Ovary (tissue), 9 donors: ENCODE results near the gene IRGQ. TPM values are rescaled to one million over a fixed set of nuclear protein-coding genes. Genes with fewer than 3 reads are reported as not detected.
A peak's percentile ranks its signal among the peaks of the same experiment; 100 is the strongest.

Experiments used
- DNase-seq, 5 donors: peaks; one replicate each; pipeline ENCODE4 v3.0.0-alpha.2; 2019 to 2020
- H3K27ac ChIP-seq, 2 donors: fragments of 200-600 bp; one replicate each; pipeline versions ENCODE4 v1.5.1 to v1.8.0; 2019 to 2022
- H3K27me3 ChIP-seq: fragments of 200-600 bp; one replicate; pipeline ENCODE4 v1.8.0; 2022
- H3K36me3 ChIP-seq: fragments of 200-600 bp; sonication (generic); one replicate; pipeline ENCODE4 v1.5.1; 2019
- H3K4me1 ChIP-seq: one replicate; pipeline ENCODE4 v1.8.1; 2013; ENCODE audit warnings: mild to moderate bottlenecking, moderate library complexity; ENCODE audit not compliant: insufficient read depth
- H3K4me3 ChIP-seq: fragments of 200-600 bp; sonication (generic); one replicate; pipeline ENCODE4 v1.5.1; 2017
- H3K9me3 ChIP-seq, 2 donors: fragments of 200-600 bp in 1 of 2; sonication (generic) in 1 of 2; one replicate each; pipeline versions ENCODE4 v1.5.1 to v1.8.1; 2013 to 2019; ENCODE audit warnings: mild to moderate bottlenecking in 1 of 2, moderate library complexity in 1 of 2
- CTCF ChIP-seq, 3 donors: fragments of 450-650 bp in 2 of 3; fragments of 200-600 bp in 1 of 3; IDR thresholded peaks; one replicate each; pipeline versions ENCODE4 v1.5.1 to v1.8.0; 2016 to 2022; ENCODE audit warnings: antibody characterized with exemption in 3 of 3, mild to moderate bottlenecking in 1 of 3
- EP300 ChIP-seq: sonication (generic); formaldehyde crosslinking; IDR thresholded peaks from one replicate; pipeline ENCODE4 v1.6.1; 2017; ENCODE audit warnings: antibody characterized with exemption
- POLR2A ChIP-seq: fragments of 450-650 bp; IDR thresholded peaks from one replicate; pipeline ENCODE4 v1.6.1; 2017; ENCODE audit warnings: antibody characterized with exemption, mild to moderate bottlenecking, moderate library complexity
- WGBS, 3 donors: extraction: QIAGEN DNeasy Blood & Tissue Kit in 1 of 3; methylation state at CpG; one replicate each; pipeline versions ENCODE4 v1.1.5 to v1.1.7; 2013 to 2017; 5-methylcytosine and 5-hydroxymethylcytosine counted together
- intact Hi-C, 4 donors: fragments of 100-400 bp; cut with DNase I; formaldehyde crosslinking; loops; one replicate each; pipeline versions ENCODE4 v1.11.0 to v1.15.1; 2022 to 2023
- polyA plus RNA-seq, 2 donors: library from polyadenylated mRNA; stranded (reverse); fragments of 200-250 nt in 1 of 2; fragments of 350-450 nt in 1 of 2; fragmentation: Illumina TruSeq in 1 of 2; extraction: RNeasy Lipid Tissue Mini Kit (QIAGEN cat#74804) in 1 of 2; gene quantifications; one replicate each; pipeline ENCODE4 v1.2.3, GENCODE V29; 2013 to 2014
- total RNA-seq, 7 donors: library from RNA; depleted of rRNA in 2 of 7; stranded (reverse); fragments of >200 nt in 2 of 7; fragmentation: NEBNext Ultra II Directional in 3 of 7; extraction: Animal tissue kit (Norgen Biotek cat#: 25700) in 3 of 7; gene quantifications; one replicate each; pipeline versions ENCODE4 v1.1.0 to v1.2.4, GENCODE V29; 2016 to 2023
- donor health status: DM: no; HTN: no; CAD: no; lungs with moderate emphysema.
- donor health status: DM: no; HTN: no; CAD: no.
- donor health status: Bipolar disorder and iron deficiency.
- donor health status: DM: yes; HTN: yes; CAD: no.
- donor health status: DM: no; HTN: no; CAD: no.
- donor health status: DM: yes; HTN: yes; CAD: no.

The IRGQ gene
- total and polyA plus RNA-seq, 9 donors, result 5.4 to 25.8 (median 19.2) TPM

GRCh38 chr19:43634872-43635560 lies 39.1 kb upstream of the IRGQ start:
- Histone ChIP-seq H3K36me3 (no peaks in the 10 kb centered on the region), H3K4me3 (peak overlapping the region; percentile 2), H3K27me3 (no peaks in the 10 kb centered on the region), H3K4me1 (peaks cover 3% of the 10 kb centered on the region), H3K9me3 (no peaks in the 10 kb centered on the region), H3K27ac (peak overlapping the region; percentile 5 to 38)
- intact Hi-C loops, result no loop called here
- DNase-seq, result peak; percentile 52 to 77 (median 65)
- peak; percentile 11 for TF ChIP-seq POLR2A
- TF ChIP-seq EP300, result no peak
- 3 to 10% (median 4%) methylated on average over 17 of the region's 17 CpGs for WGBS, 3 donors

DNA sequence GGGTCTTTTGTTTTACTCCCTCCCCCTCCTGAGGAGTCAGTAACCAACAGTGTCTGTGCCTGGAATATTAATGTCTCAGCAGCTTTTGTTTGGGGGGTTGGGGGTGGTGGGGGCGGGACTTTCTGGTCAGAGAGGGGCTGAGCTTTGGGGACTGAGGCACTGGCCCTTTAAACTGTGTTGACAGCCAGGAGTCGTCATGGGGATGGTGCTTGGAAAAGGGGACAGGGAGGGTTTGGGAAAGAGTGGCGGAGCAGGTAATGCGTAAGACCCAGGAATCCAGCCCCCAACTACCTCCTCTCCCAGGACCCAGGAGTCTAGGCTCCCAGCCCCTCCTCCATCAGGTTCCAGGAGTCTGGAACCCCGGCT lies 38.6 kb upstream of the IRGQ start:
- Histone ChIP-seq H3K4me1 (peaks cover 2% of the 10 kb centered on the region), H3K27me3 (no peaks in the 10 kb centered on the region), H3K9me3 (no peaks in the 10 kb centered on the region), H3K27ac (peak overlapping the region; percentile 5 to 38), H3K36me3 (no peaks in the 10 kb centered on the region), H3K4me3 (no peak overlapping the region)
- peak in 2 of 5 donors; percentile 33 to 37 for DNase-seq
- TF ChIP-seq CTCF (IDR thresholded peaks at IDR 0.05) (no peak), EP300 (no peak), POLR2A (no peak)
- intact Hi-C loops, result no loop called here
- WGBS, 3 donors, result 12 to 18% (median 15%) methylated on average over 5 of the region's 5 CpGs

GRCh38 chr19:43634068-43634467 lies 38.1 kb upstream of the IRGQ start:
- no peak for DNase-seq
- intact Hi-C loops, result no loop called here
- H3K9me3 ChIP-seq, result no peaks in the 10 kb centered on the region
- no peaks in the 10 kb centered on the region for H3K4me1 ChIP-seq
- H3K4me3 ChIP-seq, result no peak overlapping the region
- no peak for TF ChIP-seq POLR2A
- TF ChIP-seq CTCF (IDR thresholded peaks at IDR 0.05), result no peak
- no peak for TF ChIP-seq EP300
- 72 to 79% (median 78%) methylated on average over 5 of the region's 5 CpGs for WGBS, 3 donors
- no peak overlapping the region for H3K27ac ChIP-seq
- no peaks in the 10 kb centered on the region for H3K36me3 ChIP-seq
- no peaks in the 10 kb centered on the region for H3K27me3 ChIP-seq

- intact Hi-C loops, result no loop called here
- no peak overlapping the region for H3K4me3 ChIP-seq
- DNase-seq, result no peak
- WGBS, 3 donors, result 71 to 85% (median 73%) methylated on average over 4 of the region's 4 CpGs
- H3K27me3 ChIP-seq, result no peaks in the 10 kb centered on the region
- H3K36me3 ChIP-seq, result no peaks in the 10 kb centered on the region
- no peaks in the 10 kb centered on the region for H3K4me1 ChIP-seq
- H3K27ac ChIP-seq, result no peak overlapping the region
- no peaks in the 10 kb centered on the region for H3K9me3 ChIP-seq
- no peak for TF ChIP-seq CTCF (IDR thresholded peaks at IDR 0.05)
- no peak for TF ChIP-seq EP300
Observed at GRCh38 chr19:43633520-43633919, 37.6 kb upstream of the IRGQ start.

DNA sequence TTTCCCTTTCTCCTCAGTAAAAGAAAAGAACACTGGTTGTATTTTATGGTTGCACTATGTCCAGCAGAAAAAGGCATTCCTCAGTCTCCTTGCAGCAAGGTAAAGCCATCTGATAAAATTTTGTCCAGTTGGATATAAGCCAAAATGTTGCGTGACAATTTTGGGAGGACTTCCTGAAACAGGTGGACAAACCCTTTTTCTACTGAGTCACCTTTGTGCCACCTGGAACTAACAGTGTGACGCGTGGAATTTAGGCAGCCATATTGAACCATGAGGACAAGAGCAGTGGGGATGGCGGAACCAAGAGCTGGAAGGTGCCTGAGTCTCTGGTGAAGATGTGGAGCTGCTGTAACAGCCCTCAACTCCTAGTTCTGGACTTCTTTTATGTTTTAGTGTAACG lies 35.6 kb upstream of the IRGQ start:
- Histone ChIP-seq H3K4me3 (no peak overlapping the region), H3K4me1 (no peaks in the 10 kb centered on the region), H3K36me3 (no peaks in the 10 kb centered on the region), H3K9me3 (no peaks in the 10 kb centered on the region), H3K27me3 (no peaks in the 10 kb centered on the region), H3K27ac (no peak overlapping the region)
- TF ChIP-seq EP300 (no peak), CTCF (IDR thresholded peaks at IDR 0.05) (no peak), POLR2A (no peak)
- 86 to 90% (median 88%) methylated on average over 5 of the region's 5 CpGs for WGBS, 3 donors
- intact Hi-C loops, result no loop called here
- no peak for DNase-seq
